HCT116 (cell line): ENCODE results near the gene LMBR1.

Experiments used
- CTCF ChIP-seq, 3 experiments: fragments of 200-600 bp in 1 of 3; sonication (generic) in 1 of 3; IDR thresholded peaks in 2 of 3; conservative IDR thresholded peaks in 1 of 3; 2 replicates each; pipeline ENCODE4 v1.5.1; 2012 to 2017; ENCODE audit warnings: low read depth in 2 of 3, low read length in 2 of 3, antibody characterized with exemption in 1 of 3, borderline replicate concordance in 1 of 3, control low read depth in 1 of 3, mild to moderate bottlenecking in 1 of 3, mixed read lengths in 1 of 3, mixed run types in 1 of 3, moderate library complexity in 1 of 3; ENCODE audit not compliant: insufficient read depth in 1 of 3
- POLR2AphosphoS5 ChIP-seq: IDR thresholded peaks from 2 replicates; pipeline ENCODE4 v1.6.1; 2011; ENCODE audit warnings: mild to moderate bottlenecking, low read depth, low read length, moderate library complexity
- REST ChIP-seq: IDR thresholded peaks from 2 replicates; pipeline ENCODE4 v1.6.1; 2012; ENCODE audit warnings: low read depth
- SP1 ChIP-seq: IDR thresholded peaks from 2 replicates; pipeline ENCODE4 v1.6.1; 2012; ENCODE audit warnings: low read depth
- YY1 ChIP-seq: IDR thresholded peaks from 2 replicates; pipeline ENCODE4 v1.6.1; 2011; ENCODE audit warnings: low read length, low read depth, moderate library complexity, mild to moderate bottlenecking; ENCODE audit not compliant: insufficient replicate concordance; ENCODE audit errors: extremely low read depth
- ZNF274 ChIP-seq: fragments of 200-500 bp; sonication (Bioruptor generic); IDR thresholded peaks from 2 replicates; pipeline ENCODE4 v1.6.1; 2014; ENCODE audit warnings: mild to moderate bottlenecking, low read depth, low read length, inconsistent platforms

GRCh38 chr7:156819733-156820295 lies 73.2 kb downstream of the LMBR1 start:
- TF ChIP-seq CTCF (IDR thresholded peaks at IDR 0.05 in 2 of 3, conservative IDR thresholded peaks at IDR 0.05 in 1 of 3; ENCODE audit: borderline replicate concordance in 1 of 3, insufficient read depth in 1 of 3, low read depth in 2 of 3, low read length in 2 of 3) (no peak; a peak in 1 of 6 replicates), ZNF274 (no peak), SP1 (no peak), POLR2AphosphoS5 (no peak), REST (no peak), YY1 (no peak)
